Liver (tissue), 9 donors: Measurements from ENCODE around the gene ELOA. TPM values are rescaled to one million over a fixed set of nuclear protein-coding genes. Genes with fewer than 3 reads are reported as not detected.

Source experiments
- DNase-seq: peaks from one replicate; pipeline ENCODE4 v3.0.0-alpha.2; 2017; ENCODE audit warnings: low spot score
- H3K27ac ChIP-seq, 2 donors: one replicate each; pipeline ENCODE4 v1.7.0; 2013; ENCODE audit warnings: inconsistent platforms in 2 of 2, low read length in 2 of 2, control low read depth in 1 of 2, low read depth in 1 of 2, mild to moderate bottlenecking in 1 of 2
- H3K27me3 ChIP-seq, 4 donors: one replicate each; pipeline versions ENCODE4 v1.6.1 to v1.7.0; 2013; ENCODE audit warnings: low read length in 3 of 4, inconsistent platforms in 1 of 4, mild to moderate bottlenecking in 1 of 4, moderate library complexity in 1 of 4; ENCODE audit not compliant: control insufficient read depth in 4 of 4, insufficient read depth in 4 of 4
- H3K36me3 ChIP-seq, 4 donors: one replicate each; pipeline versions ENCODE4 v1.6.1 to v1.7.0; 2013; ENCODE audit warnings: low read length in 3 of 4, mild to moderate bottlenecking in 3 of 4, low read depth in 1 of 4, moderate library complexity in 1 of 4; ENCODE audit not compliant: control insufficient read depth in 4 of 4, insufficient read depth in 3 of 4
- H3K4me1 ChIP-seq, 4 donors: one replicate each; pipeline versions ENCODE4 v1.6.1 to v1.7.0; 2013; ENCODE audit warnings: low read length in 3 of 4, mild to moderate bottlenecking in 3 of 4, moderate library complexity in 1 of 4; ENCODE audit not compliant: control insufficient read depth in 4 of 4, insufficient read depth in 4 of 4
- H3K4me3 ChIP-seq, 3 donors: one replicate each; pipeline versions ENCODE4 v1.6.1 to v1.7.0; 2013; ENCODE audit warnings: low read length in 3 of 3, control low read depth in 1 of 3, low read depth in 1 of 3, mild to moderate bottlenecking in 1 of 3
- H3K9ac ChIP-seq, 2 donors: one replicate each; pipeline ENCODE4 v1.7.0; 2013; ENCODE audit warnings: low read length in 2 of 2, mild to moderate bottlenecking in 2 of 2, moderate library complexity in 2 of 2, control low read depth in 1 of 2, low read depth in 1 of 2
- H3K9me3 ChIP-seq, 4 donors: one replicate each; pipeline versions ENCODE4 v1.6.1 to v1.7.0; 2013; ENCODE audit warnings: low read length in 3 of 4; ENCODE audit not compliant: control insufficient read depth in 4 of 4
- ATF3 ChIP-seq: IDR thresholded peaks from 2 replicates; pipeline ENCODE4 v1.6.1; 2016; ENCODE audit warnings: antibody characterized with exemption
- CTCF ChIP-seq: fragments of 150-350 bp; IDR thresholded peaks from 2 replicates; pipeline ENCODE4 v1.5.1; 2017; ENCODE audit warnings: improper control_type of control experiment, low read depth, low read length; ENCODE audit not compliant: missing input control
- FOXA1 ChIP-seq: IDR thresholded peaks from 2 replicates; pipeline ENCODE4 v1.6.1; 2016; ENCODE audit warnings: antibody characterized with exemption
- FOXA2 ChIP-seq: IDR thresholded peaks from 2 replicates; pipeline ENCODE4 v1.6.1; 2016; ENCODE audit warnings: antibody characterized with exemption
- GABPA ChIP-seq, 2 donors: IDR thresholded peaks in 1 of 2; conservative IDR thresholded peaks in 1 of 2; 2 replicates each; pipeline ENCODE4 v1.6.1; 2016; ENCODE audit warnings: antibody characterized with exemption in 2 of 2, mild to moderate bottlenecking in 1 of 2, moderate library complexity in 1 of 2
- HNF4A ChIP-seq, 2 donors: conservative IDR thresholded peaks; 2 replicates each; pipeline ENCODE4 v1.6.1; 2016; ENCODE audit warnings: antibody characterized with exemption in 2 of 2, mild to moderate bottlenecking in 2 of 2
- HNF4G ChIP-seq: IDR thresholded peaks from 2 replicates; pipeline ENCODE4 v1.6.1; 2016; ENCODE audit warnings: antibody characterized with exemption
- JUND ChIP-seq, 2 donors: IDR thresholded peaks; 2 replicates each; pipeline ENCODE4 v1.6.1; 2016; ENCODE audit warnings: antibody characterized with exemption in 2 of 2
- NR2F2 ChIP-seq: IDR thresholded peaks from 2 replicates; pipeline ENCODE4 v1.6.1; 2016; ENCODE audit warnings: antibody characterized with exemption
- RAD21 ChIP-seq, 2 donors: IDR thresholded peaks; 2 replicates each; pipeline ENCODE4 v1.6.1; 2016; ENCODE audit warnings: antibody characterized with exemption in 2 of 2, mild to moderate bottlenecking in 2 of 2
- REST ChIP-seq: IDR thresholded peaks from 2 replicates; pipeline ENCODE4 v1.6.1; 2016; ENCODE audit warnings: antibody characterized with exemption, mild to moderate bottlenecking
- RXRA ChIP-seq, 2 donors: IDR thresholded peaks; 2 replicates each; pipeline ENCODE4 v1.6.1; 2017 to 2018; ENCODE audit warnings: antibody characterized with exemption in 2 of 2, mild to moderate bottlenecking in 1 of 2
- SP1 ChIP-seq: IDR thresholded peaks from 2 replicates; pipeline ENCODE4 v1.6.1; 2018; ENCODE audit warnings: antibody characterized with exemption, mild to moderate bottlenecking
- TAF1 ChIP-seq: conservative IDR thresholded peaks from 2 replicates; pipeline ENCODE4 v1.6.1; 2016; ENCODE audit warnings: antibody characterized with exemption, mild to moderate bottlenecking
- YY1 ChIP-seq: IDR thresholded peaks from 2 replicates; pipeline ENCODE4 v1.6.1; 2016; ENCODE audit warnings: antibody characterized with exemption, mild to moderate bottlenecking
- ZBTB33 ChIP-seq: IDR thresholded peaks from 2 replicates; pipeline ENCODE4 v1.6.1; 2016; ENCODE audit warnings: antibody characterized with exemption
- WGBS: extraction: QIAGEN DNeasy Blood & Tissue Kit; methylation state at CpG from one replicate; pipeline ENCODE4 v1.1.7; 2013; 5-methylcytosine and 5-hydroxymethylcytosine counted together
- polyA plus RNA-seq, 2 donors: library from polyadenylated mRNA; stranded (reverse) in 1 of 2; unstranded in 1 of 2; fragments of 200-250 nt in 1 of 2; fragments of >200 nt in 1 of 2; fragmentation: Nextera tagmentation in 1 of 2; extraction: Ambion mirVana in 1 of 2; gene quantifications; one replicate each; pipeline versions ENCODE4 v1.2.1 to v1.2.3, GENCODE V29; 2013 to 2015
- total RNA-seq, 2 donors: library from RNA; depleted of rRNA; stranded (reverse); fragments of >200 nt; gene quantifications; one replicate each; pipeline ENCODE4 v1.2.3, GENCODE V29; 2014
- donor health status: healthy.
- donor health status: healthy.
- donor health status: healthy.
- donor health status: healthy.
- donor health status: healthy.

ELOA gene
- total and polyA plus RNA-seq, 4 donors, result 11.1 to 34.9 (median 24.3) TPM

- H3K4me1 ChIP-seq, result peaks cover under 1 to 37% (median 29%) of the 10 kb centered on the region in 4 donors
- TF ChIP-seq CTCF, result peak; percentile 92
- TF ChIP-seq RAD21 (IDR thresholded peaks at IDR 0.05), result peak; percentile 90 to 95
- no peak for TF ChIP-seq GABPA (IDR thresholded peaks at IDR 0.05 in 1 of 2, conservative IDR thresholded peaks at IDR 0.05 in 1 of 2)
These were observed 29.0 kb downstream of the ELOA start for GRCh38 chr1:23772049-23772853.

GRCh38 chr1:23772854-23773242, 29.6 kb downstream of the ELOA start:
- Histone ChIP-seq H3K27me3 (no peaks in the 10 kb centered on the region), H3K9ac (no peak overlapping the region), H3K4me3 (no peak overlapping the region), H3K27ac (no peak overlapping the region), H3K4me1 (peaks cover 3 to 42% (median 31%) of the 10 kb centered on the region in 4 donors), H3K36me3 (peaks cover 0 to 2% (median under 1%) of the 10 kb centered on the region in 4 donors), H3K9me3 (no peaks in the 10 kb centered on the region)
- TF ChIP-seq FOXA1 (no peak), SP1 (no peak), ATF3 (no peak), NR2F2 (no peak), TAF1 (no peak), FOXA2 (no peak), RXRA (IDR thresholded peaks at IDR 0.05) (no peak), HNF4G (no peak), GABPA (IDR thresholded peaks at IDR 0.05 in 1 of 2, conservative IDR thresholded peaks at IDR 0.05 in 1 of 2) (no peak), HNF4A (conservative IDR thresholded peaks at IDR 0.05) (no peak), ZBTB33 (no peak), REST (no peak), YY1 (no peak), RAD21 (IDR thresholded peaks at IDR 0.05) (no peak), JUND (IDR thresholded peaks at IDR 0.05) (no peak)
- DNase-seq, result no peak
- 70% methylated on average over 10 of the region's 10 CpGs for WGBS

More at GRCh38 chr1:23772049-23772853, 29.0 kb downstream of the ELOA start:
- Histone ChIP-seq H3K9me3 (no peaks in the 10 kb centered on the region), H3K9ac (peak overlapping the region in 1 of 2 donors; percentile 34), H3K27ac (no peak overlapping the region), H3K36me3 (peaks cover 0 to 2% (median under 1%) of the 10 kb centered on the region in 4 donors), H3K4me3 (no peak overlapping the region), H3K27me3 (no peaks in the 10 kb centered on the region)
- peak; percentile 93 for DNase-seq
- WGBS, result 21% methylated on average over 14 of the region's 14 CpGs
